B cell (primary cell): ENCODE data around the gene SEMA6A. TPM values are rescaled to one million over a fixed set of nuclear protein-coding genes. Genes with fewer than 3 reads are reported as not detected.

Experiments used
- ATAC-seq: fragments of 200-7000 bp; cut with Tn5 transposase; one replicate; pipeline ENCODE4 v1.10.0; 2021; ENCODE audit warnings: low read depth, mild to moderate bottlenecking, moderate number of reproducible peaks, moderate library complexity
- CTCF ChIA-PET: fragments of 350-600 bp; sonication (Branson Sonifier 250); formaldehyde crosslinking; loops from one replicate; lab custom pipeline; 2021; ENCODE audit warnings: antibody characterized with exemption, inconsistent platforms; lab: Charles Lee
- POLR2A ChIA-PET: fragments of 350-600 bp; sonication (Branson Sonifier 250); formaldehyde crosslinking; loops from one replicate; lab custom pipeline; 2021; ENCODE audit warnings: antibody characterized with exemption; lab: Charles Lee
- DNase-seq: peaks from one replicate; pipeline ENCODE4 v3.0.0; 2013
- H2AFZ ChIP-seq: 2 replicates; pipeline ENCODE4 v1.6.1; 2012; ENCODE audit warnings: mild to moderate bottlenecking, low read depth, low read length; ENCODE audit not compliant: insufficient read depth, poor library complexity, severe bottlenecking
- H3K27ac ChIP-seq, 2 donors: 1 replicate in 1 of 2; 2 replicates in 1 of 2; pipeline ENCODE4 v1.5.1; 2012 to 2013; ENCODE audit warnings: low read length in 2 of 2, mild to moderate bottlenecking in 2 of 2, moderate library complexity in 1 of 2
- H3K27me3 ChIP-seq, 4 experiments: fragments of 200-600 bp in 1 of 4; sonication (generic) in 1 of 4; replicated peaks in 1 of 4; 1 replicate in 2 of 4; 2 replicates in 2 of 4; pipeline versions ENCODE4 v1.6.1 to v1.7.0; 2013 to 2016; ENCODE audit warnings: low read length in 3 of 4, mild to moderate bottlenecking in 2 of 4, mixed read lengths in 1 of 4, moderate library complexity in 1 of 4; ENCODE audit not compliant: insufficient read depth in 4 of 4, control insufficient read depth in 3 of 4; ENCODE audit errors: control extremely low read depth in 1 of 4
- H3K36me3 ChIP-seq, 2 experiments: replicated peaks in 1 of 2; 1 replicate in 1 of 2; 2 replicates in 1 of 2; pipeline versions ENCODE4 v1.6.1 to v1.7.1; 2013; ENCODE audit warnings: low read length in 1 of 2; ENCODE audit not compliant: insufficient read depth in 2 of 2, control insufficient read depth in 1 of 2; ENCODE audit errors: control extremely low read depth in 1 of 2, extremely low read depth in 1 of 2
- H3K4me1 ChIP-seq, 2 donors: fragments of 200-600 bp in 1 of 2; sonication (generic) in 1 of 2; 1 replicate in 1 of 2; 2 replicates in 1 of 2; pipeline versions ENCODE4 v1.5.1 to v1.6.1; 2013 to 2017; ENCODE audit warnings: low read length in 2 of 2; ENCODE audit not compliant: control insufficient read depth in 2 of 2, insufficient read depth in 2 of 2
- H3K4me2 ChIP-seq: replicated peaks from 2 replicates; pipeline ENCODE3; 2012; ENCODE audit warnings: mild to moderate bottlenecking, low read depth, low read length; ENCODE audit not compliant: poor library complexity, severe bottlenecking
- H3K4me3 ChIP-seq, 5 experiments: fragments of 200-600 bp in 1 of 5; sonication (generic) in 1 of 5; 1 replicate in 3 of 5; 2 replicates in 2 of 5; pipeline versions ENCODE4 v1.5.1 to v1.7.0; 2011 to 2016; ENCODE audit warnings: low read length in 4 of 5, mild to moderate bottlenecking in 4 of 5, low read depth in 2 of 5, control low read depth in 1 of 5, moderate library complexity in 1 of 5; ENCODE audit not compliant: insufficient read depth in 1 of 5; ENCODE audit errors: control extremely low read depth in 1 of 5, extremely low read depth in 1 of 5
- H3K79me2 ChIP-seq: fragments of 200-600 bp; sonication (generic); one replicate; pipeline ENCODE4 v1.6.0; 2016; ENCODE audit warnings: low read length; ENCODE audit not compliant: control insufficient read depth, insufficient read depth
- H3K9ac ChIP-seq: fragments of 200-600 bp; sonication (generic); 2 replicates; pipeline ENCODE4 v1.6.1; 2017; ENCODE audit warnings: mild to moderate bottlenecking, low read length, moderate library complexity
- H3K9me3 ChIP-seq, 3 donors: one replicate each; pipeline versions ENCODE4 v1.6.1 to v1.7.1; 2013; ENCODE audit warnings: low read length in 2 of 3; ENCODE audit not compliant: control insufficient read depth in 2 of 3, insufficient read depth in 1 of 3; ENCODE audit errors: control extremely low read depth in 1 of 3
- H4K20me1 ChIP-seq: 2 replicates; pipeline ENCODE4 v1.6.0; 2012; ENCODE audit warnings: mild to moderate bottlenecking, low read length; ENCODE audit not compliant: insufficient read depth, control insufficient read depth, poor library complexity, severe bottlenecking
- H3K27ac Mint-ChIP-seq: one replicate; pipeline ENCODE4 v1.8.0; 2021; ENCODE audit warnings: mixed read lengths
- H3K27me3 Mint-ChIP-seq: one replicate; pipeline ENCODE4 v1.8.0; 2021; ENCODE audit warnings: mixed read lengths
- H3K4me1 Mint-ChIP-seq: one replicate; pipeline ENCODE4 v1.8.0; 2021; ENCODE audit warnings: mixed read lengths
- H3K4me3 Mint-ChIP-seq: one replicate; pipeline ENCODE4 v1.8.0; 2021; ENCODE audit warnings: mixed read lengths
- H3K9me3 Mint-ChIP-seq: one replicate; pipeline ENCODE4 v1.8.0; 2022; ENCODE audit warnings: mixed read lengths; ENCODE audit not compliant: insufficient read depth
- CTCF ChIP-seq: fragments of 200-600 bp; IDR thresholded peaks from one replicate; pipeline ENCODE4 v1.8.0; 2022; ENCODE audit warnings: antibody characterized with exemption, mild to moderate bottlenecking
- EZH2 ChIP-seq: IDR thresholded peaks from 2 replicates; pipeline ENCODE4 v1.6.1; 2012; ENCODE audit warnings: borderline replicate concordance, low read depth, mild to moderate bottlenecking, moderate library complexity, low read length; ENCODE audit not compliant: insufficient read depth, poor library complexity, severe bottlenecking
- WGBS: methylation state at CpG from one replicate; pipeline ENCODE4 v1.1.5; 2013; ENCODE audit warnings: missing lambda C conversion rate; ENCODE audit not compliant: insufficient coverage; 5-methylcytosine and 5-hydroxymethylcytosine counted together
- intact Hi-C: fragments of 100-400 bp; cut with micrococcal nuclease; formaldehyde crosslinking; loops from one replicate; pipeline ENCODE4 v1.10.0; 2022
- polyA plus RNA-seq: library from polyadenylated mRNA; depleted of rRNA; stranded (reverse); fragments of >200 nt; gene quantifications from 2 replicates; pipeline ENCODE4 v1.2.3, GENCODE V29; 2012
- total RNA-seq, 2 donors: library from RNA; stranded (reverse); fragments of 120-200 nt in 1 of 2; gene quantifications; 1 replicate in 1 of 2; 2 replicates in 1 of 2; pipeline versions ENCODE4 v1.2.3 to v1.2.4, GENCODE V29; 2013 to 2022

Gene SEMA6A
- total and polyA plus RNA-seq, 2 donors (not counting 1 experiment from before 2014, with no cell fraction given): 0.44 TPM; not detected in 1

DNA sequence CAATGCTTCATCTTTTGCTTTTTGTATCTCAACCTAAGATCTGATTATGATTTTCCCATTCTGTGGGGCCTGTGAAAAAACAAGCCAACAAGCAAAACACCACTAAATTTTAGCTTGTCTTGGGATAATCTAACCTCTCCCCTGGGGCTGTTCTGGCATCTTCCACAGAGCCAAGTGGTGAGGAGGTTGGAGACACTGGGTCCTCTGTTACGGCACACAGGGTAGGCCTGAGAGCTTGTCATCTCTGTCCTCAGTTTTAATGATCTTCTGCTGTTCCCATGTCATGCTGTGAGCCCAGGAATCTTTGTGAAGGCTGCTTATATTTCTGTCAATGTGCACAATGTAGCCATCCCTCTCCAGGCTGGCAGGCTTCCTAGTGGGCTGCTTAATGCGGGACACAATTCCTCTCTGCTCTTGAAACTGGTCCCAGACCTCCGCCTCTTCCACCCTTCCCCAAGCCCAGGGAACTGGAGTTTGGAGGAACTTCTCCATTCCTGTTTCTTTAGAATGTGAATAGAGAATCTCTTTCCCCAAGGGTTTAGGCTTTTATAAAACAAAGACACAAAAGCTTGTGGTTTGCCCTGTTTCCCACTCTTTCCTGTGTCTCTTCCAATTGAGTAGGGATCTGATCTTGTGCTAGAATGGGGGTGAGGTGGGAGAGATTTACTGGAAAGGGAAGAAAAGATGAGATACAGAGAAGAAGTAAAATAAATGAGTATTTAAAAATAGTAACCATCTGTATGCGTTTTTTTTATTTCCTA, 30.9 kb upstream of the SEMA6A start:
- Mint-ChIP-seq H3K27ac (no peak overlapping the region), H3K4me3 (no peak overlapping the region), H3K27me3 (peaks cover 4% of the 10 kb centered on the region), H3K4me1 (no peaks in the 10 kb centered on the region), H3K9me3 (no peaks in the 10 kb centered on the region)
- H3K27me3 ChIP-seq: no peaks in the 10 kb centered on the region
- H3K79me2 ChIP-seq: no peaks in the 10 kb centered on the region
- no peaks in the 10 kb centered on the region for H3K4me1 ChIP-seq
- WGBS: 91% methylated on average over 1 of the region's 4 CpGs
- no peaks in the 10 kb centered on the region for H4K20me1 ChIP-seq
- H3K4me2 ChIP-seq: no peak overlapping the region
- no peak overlapping the region for H3K27ac ChIP-seq
- no peak overlapping the region for H2AFZ ChIP-seq
- DNase-seq (no peak), ATAC-seq (no peak)
- H3K9me3 ChIP-seq: no peaks in the 10 kb centered on the region
- ChIA-PET POLR2A (no interaction called here), CTCF (no interaction called here)
- H3K9ac ChIP-seq: no peak overlapping the region
- H3K36me3 ChIP-seq: no peaks in the 10 kb centered on the region
- intact Hi-C loops: no loop called here
- TF ChIP-seq CTCF (no peak), EZH2 (no peak)
- no peak overlapping the region for H3K4me3 ChIP-seq

GRCh38 chr5:116604805-116605204, 30.2 kb upstream of the SEMA6A start:
- 88% methylated on average over 4 of the region's 4 CpGs for WGBS
- H3K79me2 ChIP-seq: no peaks in the 10 kb centered on the region
- DNase-seq (no peak), ATAC-seq (no peak)
- H3K27ac ChIP-seq: no peak overlapping the region
- no peaks in the 10 kb centered on the region for H3K4me1 ChIP-seq
- no peaks in the 10 kb centered on the region for H4K20me1 ChIP-seq
- ChIA-PET CTCF (no interaction called here), POLR2A (no interaction called here)
- H3K36me3 ChIP-seq: no peaks in the 10 kb centered on the region
- Mint-ChIP-seq H3K4me3 (no peak overlapping the region), H3K27me3 (peaks cover 4% of the 10 kb centered on the region), H3K9me3 (no peaks in the 10 kb centered on the region), H3K27ac (no peak overlapping the region), H3K4me1 (no peaks in the 10 kb centered on the region)
- no peaks in the 10 kb centered on the region for H3K9me3 ChIP-seq
- no peak overlapping the region for H3K4me2 ChIP-seq
- intact Hi-C loops: no loop called here
- H2AFZ ChIP-seq: no peak overlapping the region
- H3K27me3 ChIP-seq: no peaks in the 10 kb centered on the region
- TF ChIP-seq CTCF (no peak), EZH2 (no peak)
- H3K4me3 ChIP-seq: no peak overlapping the region
- no peak overlapping the region for H3K9ac ChIP-seq
